Caco-2 (cell line): ENCODE results near the gene CDKN2A. TPM values are rescaled to one million over a fixed set of nuclear protein-coding genes. Genes with fewer than 3 reads are reported as not detected.

ENCODE experiments used
- BruUV-seq: library from RNA; stranded (reverse); fragments of 400-500 nt; replicated peaks from 2 replicates; lab custom pipeline; 2021; lab: Mats Ljungman, UMichigan
- CTCF ChIA-PET: fragments of 300-600 bp; sonication (Branson Sonifier 250); formaldehyde crosslinking; loops from one replicate; lab custom pipeline; 2022; ENCODE audit warnings: antibody characterized with exemption; lab: Charles Lee
- POLR2A ChIA-PET: fragments of 300-600 bp; sonication (Branson Sonifier 250); formaldehyde crosslinking; loops from one replicate; lab custom pipeline; 2022; ENCODE audit warnings: antibody characterized with exemption; lab: Charles Lee
- DNase-seq, 2 experiments: peaks; one replicate each; pipeline versions ENCODE4 v3.0.0 to v3.0.0-alpha.2; 2020 to 2022
- H3K27me3 ChIP-seq: replicated peaks from 2 replicates; pipeline ENCODE4 v1.6.0; 2011; ENCODE audit warnings: low read length; ENCODE audit not compliant: control insufficient read depth, insufficient read depth
- H3K36me3 ChIP-seq: 2 replicates; pipeline ENCODE4 v1.5.1; 2011; ENCODE audit warnings: low read length; ENCODE audit not compliant: control insufficient read depth, insufficient read depth
- H3K4me1 ChIP-seq: fragments of 250-450 bp; sonication (Bioruptor Pico); 2 replicates; pipeline ENCODE4 v1.5.1; 2020; ENCODE audit warnings: mild to moderate bottlenecking
- H3K4me3 ChIP-seq: 2 replicates; pipeline ENCODE4 v1.5.1; 2011; ENCODE audit warnings: low read depth, mild to moderate bottlenecking, control low read depth, low read length
- H3K9me3 ChIP-seq: fragments of 250-450 bp; sonication (Bioruptor Pico); 2 replicates; pipeline ENCODE4 v1.5.1; 2020; ENCODE audit warnings: mild to moderate bottlenecking, moderate library complexity
- H3K27ac Mint-ChIP-seq: one replicate; pipeline ENCODE4 v1.8.0; 2022; ENCODE audit warnings: mixed read lengths; ENCODE audit not compliant: unreplicated experiment
- H3K27me3 Mint-ChIP-seq: one replicate; pipeline ENCODE4 v1.8.0; 2022; ENCODE audit warnings: mixed read lengths; ENCODE audit not compliant: insufficient read depth, unreplicated experiment
- H3K36me3 Mint-ChIP-seq: one replicate; pipeline ENCODE4 v1.8.0; 2022; ENCODE audit warnings: mild to moderate bottlenecking, mixed read lengths; ENCODE audit not compliant: insufficient read depth, unreplicated experiment
- H3K4me1 Mint-ChIP-seq: one replicate; pipeline ENCODE4 v1.8.0; 2022; ENCODE audit warnings: low read depth, mixed read lengths; ENCODE audit not compliant: unreplicated experiment
- H3K4me3 Mint-ChIP-seq: one replicate; pipeline ENCODE4 v1.8.0; 2022; ENCODE audit warnings: mild to moderate bottlenecking, moderate library complexity, mixed read lengths; ENCODE audit not compliant: unreplicated experiment
- H3K9me3 Mint-ChIP-seq: one replicate; pipeline ENCODE4 v1.8.0; 2022; ENCODE audit warnings: mixed read lengths; ENCODE audit not compliant: unreplicated experiment
- CTCF ChIP-seq, 2 experiments: fragments of 200-600 bp in 1 of 2; IDR thresholded peaks; 1 replicate in 1 of 2; 2 replicates in 1 of 2; pipeline versions ENCODE4 v1.5.1 to v1.8.0; 2011 to 2022; ENCODE audit warnings: antibody characterized with exemption in 1 of 2, control low read depth in 1 of 2, inconsistent platforms in 1 of 2, low read depth in 1 of 2, low read length in 1 of 2, mild to moderate bottlenecking in 1 of 2, moderate library complexity in 1 of 2; ENCODE audit not compliant: insufficient read depth in 1 of 2, severe bottlenecking in 1 of 2, unreplicated experiment in 1 of 2
- intact Hi-C: fragments of 100-400 bp; cut with micrococcal nuclease; formaldehyde crosslinking; loops from one replicate; pipeline ENCODE4 v1.10.0; 2022; ENCODE audit not compliant: unreplicated experiment
- total RNA-seq: library from RNA; stranded (reverse); gene quantifications from 2 replicates; pipeline ENCODE4 v1.2.3, GENCODE V29; 2022

CDKN2A gene
- total RNA-seq, 1 experiment from 2014 or later: 48.0 TPM

DNA sequence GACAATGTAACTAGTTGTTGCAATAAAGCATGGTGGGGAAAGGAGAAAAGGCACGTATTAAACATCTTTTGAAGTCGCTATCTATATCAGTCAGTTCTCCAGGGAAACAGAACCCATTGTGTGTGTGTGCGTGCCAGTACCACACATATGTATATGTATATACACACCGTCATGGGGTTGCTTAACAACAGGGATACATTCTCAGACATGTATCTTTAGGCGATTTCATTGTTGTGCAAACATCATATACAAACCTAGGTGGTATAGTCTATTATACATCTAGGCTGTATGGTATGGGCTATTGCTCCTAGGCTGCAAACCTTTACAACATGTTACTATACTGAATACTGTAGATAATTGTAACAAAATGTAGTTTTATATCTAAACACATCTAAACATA, 2.7 kb upstream of the CDKN2A start:
- no TSS peak for BruUV-seq
- no peak overlapping the region for H3K4me3 Mint-ChIP-seq
- no peaks in the 10 kb centered on the region for H3K27me3 Mint-ChIP-seq
- no peak for TF ChIP-seq CTCF (IDR thresholded peaks at IDR 0.05; ENCODE audit: insufficient read depth in 1 of 2, low read depth in 1 of 2, low read length in 1 of 2, severe bottlenecking in 1 of 2, unreplicated experiment in 1 of 2)
- Histone ChIP-seq H3K4me3 (no peak overlapping the region), H3K9me3 (no peaks in the 10 kb centered on the region), H3K4me1 (peaks cover 3% of the 10 kb centered on the region; the same call in 1 of the 2 replicates), H3K27me3 (no peaks in the 10 kb centered on the region), H3K36me3 (no peaks in the 10 kb centered on the region)
- no peak for DNase-seq
- H3K9me3 Mint-ChIP-seq: no peaks in the 10 kb centered on the region
- H3K36me3 Mint-ChIP-seq: peaks cover 6% of the 10 kb centered on the region
- intact Hi-C loops: no loop called here
- H3K27ac Mint-ChIP-seq: no peak overlapping the region
- peaks cover 9% of the 10 kb centered on the region for H3K4me1 Mint-ChIP-seq
- ChIA-PET POLR2A (interaction anchor here (1.0 kb wide), 1 partner anchor 12 kb away, joined by 3 read pairs; the partner anchor contains the start of gene CDKN2B), CTCF (no interaction called here)

DNA sequence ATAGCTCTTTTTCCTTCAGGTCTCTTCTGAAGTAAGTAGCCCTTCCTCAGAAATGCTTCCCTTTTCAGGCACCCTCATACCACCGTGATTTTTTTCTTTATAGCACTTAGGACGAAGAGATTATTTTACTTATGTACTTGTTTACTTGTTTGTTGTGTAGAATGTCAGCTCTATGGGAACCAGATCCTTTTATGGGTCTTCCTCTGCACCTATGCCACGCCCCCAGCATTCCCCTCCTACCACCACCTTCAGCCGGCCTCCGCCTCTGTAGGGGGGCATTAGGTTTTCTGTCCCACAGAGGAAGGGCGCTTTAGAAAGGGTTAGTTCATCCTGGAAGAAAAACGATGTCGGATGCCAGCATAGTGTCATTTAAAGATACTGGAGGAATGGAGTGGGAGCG, 2.2 kb upstream of the CDKN2A start:
- DNase-seq: no peak
- Mint-ChIP-seq H3K27me3 (no peaks in the 10 kb centered on the region), H3K36me3 (peaks cover 6% of the 10 kb centered on the region), H3K27ac (peak overlapping the region; percentile 90), H3K4me3 (peak overlapping the region; percentile 86), H3K4me1 (peaks cover 9% of the 10 kb centered on the region), H3K9me3 (no peaks in the 10 kb centered on the region)
- ChIA-PET POLR2A (interaction anchor here (1.0 kb wide), 1 partner anchor 12 kb away, joined by 3 read pairs; the partner anchor contains the start of gene CDKN2B), CTCF (no interaction called here)
- no peaks in the 10 kb centered on the region for H3K9me3 ChIP-seq
- no peak overlapping the region for H3K4me3 ChIP-seq
- TF ChIP-seq CTCF (IDR thresholded peaks at IDR 0.05; ENCODE audit: insufficient read depth in 1 of 2, low read depth in 1 of 2, low read length in 1 of 2, severe bottlenecking in 1 of 2, unreplicated experiment in 1 of 2): no peak
- H3K27me3 ChIP-seq: no peaks in the 10 kb centered on the region
- H3K36me3 ChIP-seq: no peaks in the 10 kb centered on the region
- intact Hi-C loops: no loop called here
- no TSS peak for BruUV-seq
- H3K4me1 ChIP-seq: peaks cover 3% of the 10 kb centered on the region; the same call in 1 of the 2 replicates

GRCh38 chr9:21995666-21996398, 1.6 kb upstream of the CDKN2A start:
- H3K4me1 ChIP-seq: peaks cover 3% of the 10 kb centered on the region; the same call in 1 of the 2 replicates
- Mint-ChIP-seq H3K27me3 (no peaks in the 10 kb centered on the region), H3K4me1 (peaks cover 9% of the 10 kb centered on the region), H3K27ac (peak overlapping the region; percentile 90), H3K4me3 (peak overlapping the region; percentile 86), H3K36me3 (peaks cover 6% of the 10 kb centered on the region), H3K9me3 (no peaks in the 10 kb centered on the region)
- no peaks in the 10 kb centered on the region for H3K9me3 ChIP-seq
- H3K4me3 ChIP-seq: peak overlapping the region; percentile 60
- BruUV-seq: no TSS peak
- intact Hi-C loops: no loop called here
- TF ChIP-seq CTCF (IDR thresholded peaks at IDR 0.05; ENCODE audit: insufficient read depth in 1 of 2, low read depth in 1 of 2, low read length in 1 of 2, severe bottlenecking in 1 of 2, unreplicated experiment in 1 of 2): peak; percentile 16 to 23
- ChIA-PET CTCF (interaction anchor here (2.2 kb wide), 1 partner anchor 13 kb away, joined by 13 read pairs; the partner anchor contains the start of gene CDKN2B), POLR2A (interaction anchor here (1.0 kb wide), 1 partner anchor 13 kb away, joined by 3 read pairs; the partner anchor contains the start of gene CDKN2B)
- no peaks in the 10 kb centered on the region for H3K27me3 ChIP-seq
- peak; percentile 41 to 71 for DNase-seq
- H3K36me3 ChIP-seq: no peaks in the 10 kb centered on the region
